ENCODE data around the gene PPP1R1A. TPM values are rescaled to one million over a fixed set of nuclear protein-coding genes. Genes with fewer than 3 reads are reported as not detected.
A peak's percentile ranks its signal among the peaks of the same experiment; 100 is the strongest.

Gene PPP1R1A
- total and polyA plus RNA-seq, 12 donors: 39.4 to 378 (median 56.5) TPM

DNA sequence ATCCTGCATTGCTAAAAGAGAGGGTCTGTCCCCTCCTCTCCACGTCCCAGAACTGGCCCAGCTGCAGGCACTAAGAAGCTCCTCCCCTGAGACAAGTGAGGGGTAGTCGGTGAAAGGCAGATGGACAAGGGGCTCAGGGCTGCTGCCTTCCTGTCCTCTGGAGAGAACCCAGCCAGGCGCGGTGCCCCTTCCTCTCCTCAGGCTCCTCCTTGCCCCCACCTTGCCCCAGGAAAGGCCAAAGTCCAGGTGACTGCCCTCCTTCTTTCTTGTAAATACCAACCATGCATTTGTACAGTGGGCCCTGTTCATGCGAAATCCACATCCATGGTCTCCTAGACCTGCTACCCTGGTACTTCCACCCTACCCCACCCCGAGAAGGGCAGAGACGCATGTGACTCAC is 9.7 kb downstream of the PPP1R1A start:
- no peak for TF ChIP-seq CTCF (IDR thresholded peaks at IDR 0.05)
- DNase-seq (no peak), ATAC-seq (peak in 1 of 8 donors; percentile 6)
- Histone ChIP-seq H3K27ac (no peak overlapping the region), H3K36me3 (peaks cover 0 to 27% (median 0%) of the 10 kb centered on the region in 9 donors), H3K4me3 (no peak overlapping the region), H3K27me3 (peaks cover 0 to 23% (median 8%) of the 10 kb centered on the region in 7 donors), H3K9me3 (no peaks in the 10 kb centered on the region), H3K4me1 (peaks cover 0 to 8% (median 6%) of the 10 kb centered on the region in 9 donors)
- intact Hi-C loops (cut with DNase I): loop anchor here in 1 of 10 donors (2.0 kb wide), 1 partner anchor 24 kb away; no protein-coding TSS in a partner anchor
- 81 to 88% methylated on average over 7 of the region's 7 CpGs for WGBS, 2 donors

GRCh38 chr12:54572881-54573280 is 15.6 kb downstream of the PPP1R1A start:
- Histone ChIP-seq H3K27me3 (peaks cover 0 to 39% (median 11%) of the 10 kb centered on the region in 7 donors), H3K36me3 (peaks cover 0 to 46% (median 0%) of the 10 kb centered on the region in 9 donors), H3K27ac (no peak overlapping the region), H3K4me3 (no peak overlapping the region), H3K4me1 (no peaks in the 10 kb centered on the region), H3K9me3 (no peaks in the 10 kb centered on the region)
- no peak for TF ChIP-seq CTCF (IDR thresholded peaks at IDR 0.05)
- intact Hi-C loops (cut with DNase I): no loop called here
- 48 to 51% methylated on average over 4 to 5 of the region's 5 CpGs for WGBS, 2 donors
- DNase-seq (no peak), ATAC-seq (no peak)

DNA sequence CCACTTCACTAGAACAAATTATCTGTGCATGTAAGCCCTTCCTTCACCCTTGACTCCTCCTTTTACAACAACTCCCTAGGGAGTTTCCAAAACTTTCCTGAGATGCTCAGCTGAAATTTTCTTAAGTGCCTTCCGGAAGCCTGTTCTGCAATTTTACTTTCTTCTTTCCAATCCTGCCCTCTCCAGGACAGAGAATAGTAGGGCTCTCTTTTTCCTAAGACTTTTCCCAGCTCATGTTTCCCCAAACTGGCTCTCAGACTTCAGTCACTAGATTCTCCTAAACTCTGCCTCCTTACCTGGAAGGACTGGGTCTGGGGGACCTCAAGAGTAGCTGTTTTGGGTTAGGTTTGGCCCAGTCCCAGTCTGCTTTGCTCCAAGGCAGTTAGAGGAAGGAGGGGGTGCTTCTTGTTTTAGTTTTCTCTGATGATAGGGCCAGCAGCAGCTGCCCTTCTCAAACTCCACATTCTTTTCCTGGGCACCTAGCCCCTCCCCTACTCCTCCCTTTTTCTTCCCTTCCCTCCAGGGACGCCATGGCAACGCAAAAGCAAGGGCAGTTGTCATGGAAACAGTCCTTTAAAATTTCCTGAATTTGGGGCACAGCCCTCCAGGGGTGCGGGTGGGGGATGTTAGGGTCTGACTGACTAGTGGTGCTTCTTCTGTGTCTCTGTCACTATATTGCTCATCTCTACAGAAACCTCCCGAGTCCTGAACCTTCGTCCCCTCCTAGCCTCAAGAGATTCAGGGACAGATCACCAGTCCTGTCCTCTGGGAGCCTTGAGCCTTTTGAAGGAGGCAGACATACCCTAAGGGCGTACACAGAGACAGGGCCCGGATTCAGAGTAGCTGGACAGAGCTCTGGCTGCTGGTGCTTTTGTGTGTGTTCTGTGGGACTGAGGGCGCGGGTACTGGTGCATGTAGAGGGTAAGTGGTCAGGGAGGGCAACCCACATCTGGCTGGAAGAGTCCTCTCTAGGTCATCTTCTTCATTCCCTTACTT is 17.0 kb downstream of the PPP1R1A start:
- peak in 3 of 9 donors; percentile 2 to 36 (median 20) for TF ChIP-seq CTCF (IDR thresholded peaks at IDR 0.05)
- no peak for DNase-seq
- Histone ChIP-seq H3K27ac (no peak overlapping the region), H3K27me3 (peaks cover 0 to 45% (median 11%) of the 10 kb centered on the region in 7 donors), H3K4me3 (no peak overlapping the region), H3K36me3 (peaks cover 0 to 50% (median 0%) of the 10 kb centered on the region in 9 donors), H3K9me3 (no peaks in the 10 kb centered on the region), H3K4me1 (no peaks in the 10 kb centered on the region)
- ATAC-seq: peak in 1 of 8 donors; percentile 52
- WGBS, 2 donors: 69 to 71% methylated on average over 10 of the region's 10 CpGs
- intact Hi-C loops (cut with DNase I): no loop called here

DNA sequence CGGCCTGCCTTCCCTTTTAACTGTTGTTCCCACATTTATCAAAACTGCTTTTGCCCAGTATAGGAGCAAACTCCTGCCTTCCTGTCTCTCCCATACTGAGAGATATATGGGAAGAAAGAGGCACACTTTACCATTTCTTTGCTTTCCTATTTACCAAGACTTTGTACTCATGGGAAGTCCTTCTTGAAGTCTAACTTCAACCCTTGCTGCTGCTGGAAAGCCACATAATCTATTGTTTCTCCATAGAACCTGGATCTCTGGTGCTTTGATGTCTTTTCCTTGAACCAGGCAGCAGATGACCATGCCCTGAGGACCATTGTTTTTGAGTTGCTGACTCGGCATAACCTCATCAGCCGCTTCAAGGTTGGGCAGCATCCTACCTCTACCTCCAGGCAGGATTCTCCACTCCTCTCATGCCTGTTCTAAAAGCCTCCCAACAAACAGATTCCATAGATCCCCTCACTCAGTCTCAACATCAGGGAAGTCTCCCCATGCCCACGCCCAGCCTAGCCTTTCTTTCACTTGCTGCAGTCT is 18.4 kb downstream of the PPP1R1A start:
- 92 to 96% methylated on average over 4 of the region's 4 CpGs for WGBS, 2 donors
- Histone ChIP-seq H3K27me3 (peaks cover 0 to 42% (median 12%) of the 10 kb centered on the region in 7 donors), H3K4me3 (no peak overlapping the region), H3K27ac (no peak overlapping the region), H3K36me3 (peaks cover 0 to 41% (median 0%) of the 10 kb centered on the region in 9 donors), H3K9me3 (no peaks in the 10 kb centered on the region), H3K4me1 (peaks cover 0 to 4% (median 0%) of the 10 kb centered on the region in 9 donors)
- ATAC-seq (no peak), DNase-seq (no peak)
- intact Hi-C loops (cut with DNase I): no loop called here
- TF ChIP-seq CTCF (IDR thresholded peaks at IDR 0.05): no peak
